ENCODE results near the gene TEKT5.

Gene TEKT5

DNA sequence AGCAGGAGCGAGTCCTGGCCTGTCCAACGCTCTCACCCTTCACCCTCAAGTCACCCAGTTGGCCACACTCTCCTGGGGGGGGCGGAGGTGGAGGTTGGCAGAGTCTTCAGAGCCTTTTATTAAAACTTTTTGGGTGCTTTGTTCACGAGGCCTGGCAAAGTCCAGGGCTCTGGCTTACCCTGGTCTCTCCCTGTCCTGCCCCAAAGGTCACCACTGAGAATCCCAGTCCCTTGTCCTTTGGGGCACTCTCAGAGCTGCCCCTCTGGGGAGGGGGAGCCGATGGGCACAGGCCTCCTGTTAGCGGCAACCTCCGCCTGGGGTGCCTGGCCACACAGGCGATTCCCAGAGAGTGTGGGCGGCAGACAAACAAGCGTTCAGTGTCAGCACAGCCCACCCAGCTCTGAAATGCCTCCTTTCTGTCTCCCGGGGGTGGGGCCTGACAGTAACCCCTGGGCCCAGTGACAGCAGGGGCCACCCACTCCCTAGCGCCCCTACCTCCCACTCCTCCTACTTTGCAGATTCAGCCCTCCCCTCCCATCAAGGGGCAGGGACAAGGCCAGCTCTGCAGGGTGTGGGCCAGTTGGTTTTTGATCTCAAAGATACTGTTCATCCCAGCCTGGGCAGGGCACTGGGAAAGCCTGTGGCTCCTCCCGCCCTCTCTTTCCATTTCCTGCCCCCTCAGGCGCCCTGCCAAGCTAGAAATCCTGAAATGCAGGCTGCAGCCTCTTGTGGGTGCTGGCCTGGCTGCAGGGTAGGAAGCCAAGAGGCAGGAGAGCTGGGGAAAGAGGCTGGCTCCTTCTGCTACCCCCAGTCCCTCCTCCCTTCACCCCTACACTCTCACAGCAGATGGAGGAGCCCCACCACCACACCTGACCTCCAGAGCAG is 77.7 kb downstream of the TEKT5 start:
- no peaks in the 10 kb centered on the region for H3K36me3 ChIP-seq (ENCODE audit: low read depth)
- H3K9me3 ChIP-seq (ENCODE audit: severe bottlenecking), result no peaks in the 10 kb centered on the region
- H3K27ac ChIP-seq (ENCODE audit: poor library complexity, severe bottlenecking), result peak overlapping the region; percentile 85
- peak; percentile 77 for ATAC-seq (ENCODE audit: low read depth)
- TF ChIP-seq, protein P1, sequence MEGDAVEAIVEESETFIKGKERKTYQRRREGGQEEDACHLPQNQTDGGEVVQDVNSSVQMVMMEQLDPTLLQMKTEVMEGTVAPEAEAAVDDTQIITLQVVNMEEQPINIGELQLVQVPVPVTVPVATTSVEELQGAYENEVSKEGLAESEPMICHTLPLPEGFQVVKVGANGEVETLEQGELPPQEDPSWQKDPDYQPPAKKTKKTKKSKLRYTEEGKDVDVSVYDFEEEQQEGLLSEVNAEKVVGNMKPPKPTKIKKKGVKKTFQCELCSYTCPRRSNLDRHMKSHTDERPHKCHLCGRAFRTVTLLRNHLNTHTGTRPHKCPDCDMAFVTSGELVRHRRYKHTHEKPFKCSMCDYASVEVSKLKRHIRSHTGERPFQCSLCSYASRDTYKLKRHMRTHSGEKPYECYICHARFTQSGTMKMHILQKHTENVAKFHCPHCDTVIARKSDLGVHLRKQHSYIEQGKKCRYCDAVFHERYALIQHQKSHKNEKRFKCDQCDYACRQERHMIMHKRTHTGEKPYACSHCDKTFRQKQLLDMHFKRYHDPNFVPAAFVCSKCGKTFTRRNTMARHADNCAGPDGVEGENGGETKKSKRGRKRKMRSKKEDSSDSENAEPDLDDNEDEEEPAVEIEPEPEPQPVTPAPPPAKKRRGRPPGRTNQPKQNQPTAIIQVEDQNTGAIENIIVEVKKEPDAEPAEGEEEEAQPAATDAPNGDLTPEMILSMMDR (IDR thresholded peaks at IDR 0.05; ENCODE audit: poor library complexity, severe bottlenecking), result peak; percentile 23
- DNase-seq (ENCODE audit: low spot score), result peak; percentile 77
- H3K27me3 ChIP-seq (ENCODE audit: insufficient read depth, poor library complexity, severe bottlenecking), result no peaks in the 10 kb centered on the region
- H3K4me1 ChIP-seq (ENCODE audit: insufficient read depth, poor library complexity, severe bottlenecking), result peaks cover 32% of the 10 kb centered on the region
- no peak overlapping the region for H3K4me3 ChIP-seq (ENCODE audit: severe bottlenecking)

DNA sequence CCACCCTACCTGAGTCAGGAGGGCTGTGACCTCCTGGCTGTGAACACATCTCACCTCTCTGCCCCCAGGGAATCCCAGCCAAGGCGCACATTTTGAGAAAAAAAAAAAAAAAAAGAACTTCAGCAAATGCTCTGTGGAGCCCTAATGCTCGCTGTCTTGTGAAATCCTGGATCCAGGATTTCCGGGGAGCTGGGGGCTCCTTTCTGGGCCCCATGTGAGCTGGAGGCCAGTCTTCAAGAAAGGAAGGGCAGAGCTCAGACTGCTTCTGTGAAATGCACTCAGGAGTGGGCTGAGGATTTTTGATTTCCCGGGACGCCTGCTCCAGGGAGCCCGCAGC is 78.3 kb downstream of the TEKT5 start:
- Histone ChIP-seq H3K27me3 (ENCODE audit: insufficient read depth, poor library complexity, severe bottlenecking) (no peaks in the 10 kb centered on the region), H3K9me3 (ENCODE audit: severe bottlenecking) (no peaks in the 10 kb centered on the region), H3K4me3 (ENCODE audit: severe bottlenecking) (no peak overlapping the region), H3K27ac (ENCODE audit: poor library complexity, severe bottlenecking) (peak overlapping the region; percentile 85), H3K36me3 (ENCODE audit: low read depth) (no peaks in the 10 kb centered on the region), H3K4me1 (ENCODE audit: insufficient read depth, poor library complexity, severe bottlenecking) (peaks cover 32% of the 10 kb centered on the region)
- DNase-seq (ENCODE audit: low spot score), result no peak
- ATAC-seq (ENCODE audit: low read depth), result no peak
- TF ChIP-seq, protein P1 (IDR thresholded peaks at IDR 0.05; ENCODE audit: poor library complexity, severe bottlenecking), result no peak

DNA sequence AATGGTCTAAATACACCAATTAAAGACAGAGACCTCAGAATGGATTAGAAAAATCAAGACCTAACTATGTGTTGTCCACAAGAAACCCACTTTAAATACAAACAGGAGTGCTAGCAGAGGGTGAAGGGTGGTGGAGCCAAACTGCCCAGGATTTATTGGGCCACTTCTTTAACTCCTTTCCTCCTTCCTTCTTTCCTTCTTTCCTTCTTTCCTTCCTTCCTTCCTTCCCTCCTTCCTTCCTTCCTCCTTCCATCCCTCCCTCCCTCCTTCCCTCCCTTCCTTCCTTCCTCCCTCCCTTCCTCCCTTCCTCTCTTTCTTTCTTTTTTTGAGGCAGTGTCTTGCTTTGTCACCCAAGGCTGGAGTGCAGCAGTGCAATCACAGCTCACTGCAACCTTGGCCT is 80.0 kb downstream of the TEKT5 start:
- DNase-seq (ENCODE audit: low spot score), result no peak
- Histone ChIP-seq H3K4me3 (ENCODE audit: severe bottlenecking) (no peak overlapping the region), H3K9me3 (ENCODE audit: severe bottlenecking) (no peaks in the 10 kb centered on the region), H3K27me3 (ENCODE audit: insufficient read depth, poor library complexity, severe bottlenecking) (no peaks in the 10 kb centered on the region), H3K4me1 (ENCODE audit: insufficient read depth, poor library complexity, severe bottlenecking) (peaks cover 36% of the 10 kb centered on the region), H3K36me3 (ENCODE audit: low read depth) (no peaks in the 10 kb centered on the region), H3K27ac (ENCODE audit: poor library complexity, severe bottlenecking) (no peak overlapping the region)
- TF ChIP-seq, protein P1 (IDR thresholded peaks at IDR 0.05; ENCODE audit: poor library complexity, severe bottlenecking), result no peak
- ATAC-seq (ENCODE audit: low read depth), result no peak

DNA sequence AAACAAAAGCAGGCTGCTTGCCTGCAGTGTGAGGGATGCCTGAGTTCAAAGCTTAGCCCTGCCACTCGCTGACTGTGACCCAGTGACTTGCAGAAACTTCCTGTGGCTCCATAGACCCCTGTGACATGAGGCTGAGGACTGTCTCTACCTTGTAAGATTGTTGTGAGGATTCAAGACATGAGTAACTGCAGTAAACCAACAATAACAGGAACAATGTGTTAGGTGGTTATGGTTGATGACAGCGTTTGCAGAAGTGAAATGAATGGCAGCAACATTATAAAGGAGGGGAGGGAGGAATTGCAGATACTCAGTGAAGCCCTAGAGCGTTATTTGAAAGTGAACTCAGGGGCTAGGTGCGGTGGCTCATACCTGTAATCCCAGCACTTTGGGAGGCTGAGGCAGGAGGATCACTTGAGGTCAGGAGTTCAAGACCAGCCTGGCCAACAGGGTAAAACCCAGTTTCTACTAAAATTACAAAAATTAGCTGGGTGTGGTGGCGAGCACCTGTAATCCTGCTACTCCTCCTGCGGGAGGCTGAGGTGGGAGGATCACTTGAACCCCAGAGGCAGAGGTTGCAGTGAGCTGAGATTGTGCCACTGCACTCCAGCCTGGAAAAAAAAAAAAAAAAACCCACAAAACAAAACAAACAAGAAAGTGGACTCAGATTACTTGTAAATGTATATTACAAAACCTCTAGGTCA is 80.8 kb downstream of the TEKT5 start:
- H3K27ac ChIP-seq (ENCODE audit: poor library complexity, severe bottlenecking), result no peak overlapping the region
- no peaks in the 10 kb centered on the region for H3K27me3 ChIP-seq (ENCODE audit: insufficient read depth, poor library complexity, severe bottlenecking)
- peaks cover 42% of the 10 kb centered on the region for H3K4me1 ChIP-seq (ENCODE audit: insufficient read depth, poor library complexity, severe bottlenecking)
- H3K9me3 ChIP-seq (ENCODE audit: severe bottlenecking), result no peaks in the 10 kb centered on the region
- ATAC-seq (ENCODE audit: low read depth) (no peak), DNase-seq (ENCODE audit: low spot score) (no peak)
- no peak overlapping the region for H3K4me3 ChIP-seq (ENCODE audit: severe bottlenecking)
- TF ChIP-seq, protein P1 (IDR thresholded peaks at IDR 0.05; ENCODE audit: poor library complexity, severe bottlenecking), result no peak
- H3K36me3 ChIP-seq (ENCODE audit: low read depth), result no peaks in the 10 kb centered on the region

Data from RWPE2 (cell line).